Vagina (tissue), 2 donors: ENCODE measurements around the gene ZNF827.

Source experiments
- CTCF ChIP-seq, 3 experiments: fragments of 450-650 bp in 2 of 3; fragments of 200-600 bp in 1 of 3; sonication (generic) in 1 of 3; IDR thresholded peaks; one replicate each; pipeline ENCODE4 v1.5.1; 2017 to 2019; ENCODE audit warnings: antibody characterized with exemption in 3 of 3, mild to moderate bottlenecking in 2 of 3, moderate library complexity in 2 of 3
- POLR2A ChIP-seq, 2 donors: fragments of 450-650 bp; IDR thresholded peaks; one replicate each; pipeline ENCODE4 v1.6.1; 2017; ENCODE audit warnings: antibody characterized with exemption in 2 of 2, mild to moderate bottlenecking in 2 of 2, moderate library complexity in 2 of 2

GRCh38 chr4:145842224-145842887, 96.3 kb downstream of the ZNF827 start:
- TF ChIP-seq CTCF (IDR thresholded peaks at IDR 0.05) (no peak), POLR2A (IDR thresholded peaks at IDR 0.05) (no peak)
